KOPT-K1 (cell line): ENCODE measurements around the gene ADAMTS5.

Experiments
- H3K27ac ChIP-seq: fragments of 200-600 bp; sonication (generic); 2 replicates; pipeline ENCODE4 v1.5.1; 2016; ENCODE audit warnings: antibody characterized with exemption, mild to moderate bottlenecking, low read depth, low read length; ENCODE audit not compliant: poor library complexity, severe bottlenecking
- H3K36me3 ChIP-seq: fragments of 200-600 bp; sonication (generic); 2 replicates; pipeline ENCODE4 v1.5.1; 2017; ENCODE audit warnings: antibody characterized with exemption, mild to moderate bottlenecking, low read length, moderate library complexity; ENCODE audit not compliant: insufficient read depth
- H3K9me3 ChIP-seq: fragments of 200-600 bp; sonication (generic); 2 replicates; pipeline ENCODE4 v1.5.1; 2017; ENCODE audit warnings: antibody characterized with exemption, low read length, mild to moderate bottlenecking; ENCODE audit not compliant: insufficient read depth, poor library complexity, severe bottlenecking

The ADAMTS5 gene

GRCh38 chr21:26883768-26884167 is 83.1 kb downstream of the ADAMTS5 start:
- Histone ChIP-seq H3K36me3 (no peaks in the 10 kb centered on the region), H3K27ac (no peak overlapping the region), H3K9me3 (no peaks in the 10 kb centered on the region)

GRCh38 chr21:26881504-26882228 is 85.2 kb downstream of the ADAMTS5 start:
- Histone ChIP-seq H3K36me3 (no peaks in the 10 kb centered on the region), H3K27ac (no peak overlapping the region), H3K9me3 (no peaks in the 10 kb centered on the region)

- Histone ChIP-seq H3K36me3 (no peaks in the 10 kb centered on the region), H3K27ac (no peak overlapping the region), H3K9me3 (no peaks in the 10 kb centered on the region)
These were observed 89.9 kb downstream of the ADAMTS5 start for GRCh38 chr21:26877018-26877417.

- H3K36me3 ChIP-seq = no peaks in the 10 kb centered on the region
- no peak overlapping the region for H3K27ac ChIP-seq
- H3K9me3 ChIP-seq = no peaks in the 10 kb centered on the region
These were observed 92.5 kb downstream of the ADAMTS5 start for GRCh38 chr21:26874347-26874746.
